Ishikawa (cell line): ENCODE measurements around the gene LCN6.

ENCODE experiments used
- CEBPB ChIP-seq: IDR thresholded peaks from 2 replicates; pipeline ENCODE4 v1.6.1; 2012
- CREB1 ChIP-seq: IDR thresholded peaks from 2 replicates; pipeline ENCODE4 v1.6.1; 2012; ENCODE audit warnings: low read depth
- EGR1 ChIP-seq: IDR thresholded peaks from 2 replicates; pipeline ENCODE4 v1.6.1; 2012
- EP300 ChIP-seq: IDR thresholded peaks from 2 replicates; pipeline ENCODE4 v1.6.1; 2012; ENCODE audit warnings: borderline replicate concordance
- FOXM1 ChIP-seq: IDR thresholded peaks from 2 replicates; pipeline ENCODE4 v1.6.1; 2012; ENCODE audit warnings: low read depth, borderline replicate concordance
- NFIC ChIP-seq: IDR thresholded peaks from 2 replicates; pipeline ENCODE4 v1.6.1; 2012
- RAD21 ChIP-seq: IDR thresholded peaks from 2 replicates; pipeline ENCODE4 v1.6.1; 2012; ENCODE audit warnings: low read depth
- TAF1 ChIP-seq: IDR thresholded peaks from 2 replicates; pipeline ENCODE4 v1.6.1; 2012; ENCODE audit warnings: low read depth, mild to moderate bottlenecking
- TCF12 ChIP-seq: IDR thresholded peaks from 2 replicates; pipeline ENCODE4 v1.6.1; 2012; ENCODE audit warnings: low read depth
- TEAD4 ChIP-seq: IDR thresholded peaks from 2 replicates; pipeline ENCODE4 v1.6.1; 2012
- YY1 ChIP-seq: IDR thresholded peaks from 2 replicates; pipeline ENCODE4 v1.6.1; 2012; ENCODE audit warnings: low read depth
- ZBTB7A ChIP-seq: IDR thresholded peaks from 2 replicates; pipeline ENCODE4 v1.6.1; 2012; ENCODE audit warnings: low read depth
- TF ChIP-seq, protein P1 (sequence below): IDR thresholded peaks from 2 replicates; pipeline ENCODE4 v1.6.1; 2012
- TF ChIP-seq, protein P2 (sequence below): IDR thresholded peaks from 2 replicates; pipeline ENCODE4 v1.6.1; 2012; ENCODE audit warnings: low read depth, mild to moderate bottlenecking
- TF ChIP-seq, protein P3 (sequence below): IDR thresholded peaks from 2 replicates; pipeline ENCODE4 v1.6.1; 2012

The LCN6 gene

DNA sequence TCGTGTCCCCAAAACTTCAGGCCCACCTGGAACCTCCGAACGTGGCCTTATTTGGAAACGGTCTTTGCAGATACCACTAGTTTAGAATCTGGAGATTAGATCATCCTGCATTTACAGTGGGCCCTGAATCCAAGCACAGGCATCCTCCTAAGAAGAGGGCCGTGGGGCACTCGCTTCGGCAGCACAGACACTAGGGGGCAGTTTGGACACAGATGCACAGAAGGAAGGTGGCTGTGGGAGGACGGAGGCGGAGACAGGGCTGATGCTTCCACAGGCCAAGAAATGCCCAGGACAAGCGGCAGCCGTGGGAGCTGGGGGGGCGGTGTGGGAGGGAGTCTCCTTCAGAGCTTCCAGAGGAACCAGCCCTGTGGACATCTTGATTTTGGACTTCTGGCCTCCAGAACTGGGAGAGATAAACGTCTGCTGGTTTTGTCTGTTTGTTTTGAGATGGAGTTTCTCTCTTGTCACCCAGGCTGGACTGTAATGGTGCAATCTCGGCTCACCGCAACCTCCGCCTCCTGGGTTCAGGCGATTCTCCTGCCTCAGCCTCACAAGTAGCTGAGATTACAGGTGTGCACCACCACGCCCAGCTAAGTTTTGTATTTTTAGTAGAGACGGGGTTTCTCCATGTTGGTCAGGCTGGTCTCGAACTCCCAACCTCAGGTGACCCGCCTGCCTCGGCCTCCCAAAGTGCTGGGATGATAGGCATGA lies 12.7 kb upstream of the LCN6 start:
- peak; percentile 38; the same call in 1 of the 2 replicates for TF ChIP-seq RAD21

DNA sequence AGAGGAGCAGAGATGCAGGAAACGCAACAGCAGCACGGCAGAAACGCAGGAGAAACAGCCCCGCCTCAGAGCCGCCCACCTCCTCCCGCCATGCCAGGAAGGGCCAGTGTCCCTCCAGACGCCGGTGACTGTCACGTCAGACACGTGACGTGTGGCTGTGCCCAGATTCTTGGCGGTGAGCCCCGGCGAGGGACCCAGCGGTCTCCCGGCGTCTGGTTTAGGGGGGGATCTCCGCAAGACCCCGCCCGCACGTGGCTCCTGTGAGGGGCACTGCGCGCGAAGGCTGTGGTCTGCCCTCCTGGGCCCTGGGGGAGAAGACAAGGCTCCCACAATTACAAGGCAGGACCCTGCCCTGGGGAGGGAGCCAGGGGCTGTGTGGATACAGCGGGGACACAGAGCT lies 12.1 kb upstream of the LCN6 start:
- TF ChIP-seq RAD21 (no peak), TEAD4 (no peak), NFIC (no peak), EP300 (no peak), TAF1 (no peak), TCF12 (no peak), EGR1 (no peak), FOXM1 (no peak), CREB1 (no peak)
- TF ChIP-seq, protein P1, sequence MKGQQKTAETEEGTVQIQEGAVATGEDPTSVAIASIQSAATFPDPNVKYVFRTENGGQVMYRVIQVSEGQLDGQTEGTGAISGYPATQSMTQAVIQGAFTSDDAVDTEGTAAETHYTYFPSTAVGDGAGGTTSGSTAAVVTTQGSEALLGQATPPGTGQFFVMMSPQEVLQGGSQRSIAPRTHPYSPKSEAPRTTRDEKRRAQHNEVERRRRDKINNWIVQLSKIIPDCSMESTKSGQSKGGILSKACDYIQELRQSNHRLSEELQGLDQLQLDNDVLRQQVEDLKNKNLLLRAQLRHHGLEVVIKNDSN = no peak
- TF ChIP-seq, protein P2, sequence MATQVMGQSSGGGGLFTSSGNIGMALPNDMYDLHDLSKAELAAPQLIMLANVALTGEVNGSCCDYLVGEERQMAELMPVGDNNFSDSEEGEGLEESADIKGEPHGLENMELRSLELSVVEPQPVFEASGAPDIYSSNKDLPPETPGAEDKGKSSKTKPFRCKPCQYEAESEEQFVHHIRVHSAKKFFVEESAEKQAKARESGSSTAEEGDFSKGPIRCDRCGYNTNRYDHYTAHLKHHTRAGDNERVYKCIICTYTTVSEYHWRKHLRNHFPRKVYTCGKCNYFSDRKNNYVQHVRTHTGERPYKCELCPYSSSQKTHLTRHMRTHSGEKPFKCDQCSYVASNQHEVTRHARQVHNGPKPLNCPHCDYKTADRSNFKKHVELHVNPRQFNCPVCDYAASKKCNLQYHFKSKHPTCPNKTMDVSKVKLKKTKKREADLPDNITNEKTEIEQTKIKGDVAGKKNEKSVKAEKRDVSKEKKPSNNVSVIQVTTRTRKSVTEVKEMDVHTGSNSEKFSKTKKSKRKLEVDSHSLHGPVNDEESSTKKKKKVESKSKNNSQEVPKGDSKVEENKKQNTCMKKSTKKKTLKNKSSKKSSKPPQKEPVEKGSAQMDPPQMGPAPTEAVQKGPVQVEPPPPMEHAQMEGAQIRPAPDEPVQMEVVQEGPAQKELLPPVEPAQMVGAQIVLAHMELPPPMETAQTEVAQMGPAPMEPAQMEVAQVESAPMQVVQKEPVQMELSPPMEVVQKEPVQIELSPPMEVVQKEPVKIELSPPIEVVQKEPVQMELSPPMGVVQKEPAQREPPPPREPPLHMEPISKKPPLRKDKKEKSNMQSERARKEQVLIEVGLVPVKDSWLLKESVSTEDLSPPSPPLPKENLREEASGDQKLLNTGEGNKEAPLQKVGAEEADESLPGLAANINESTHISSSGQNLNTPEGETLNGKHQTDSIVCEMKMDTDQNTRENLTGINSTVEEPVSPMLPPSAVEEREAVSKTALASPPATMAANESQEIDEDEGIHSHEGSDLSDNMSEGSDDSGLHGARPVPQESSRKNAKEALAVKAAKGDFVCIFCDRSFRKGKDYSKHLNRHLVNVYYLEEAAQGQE = no peak
- TF ChIP-seq, protein P3, sequence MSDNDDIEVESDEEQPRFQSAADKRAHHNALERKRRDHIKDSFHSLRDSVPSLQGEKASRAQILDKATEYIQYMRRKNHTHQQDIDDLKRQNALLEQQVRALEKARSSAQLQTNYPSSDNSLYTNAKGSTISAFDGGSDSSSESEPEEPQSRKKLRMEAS = no peak

DNA sequence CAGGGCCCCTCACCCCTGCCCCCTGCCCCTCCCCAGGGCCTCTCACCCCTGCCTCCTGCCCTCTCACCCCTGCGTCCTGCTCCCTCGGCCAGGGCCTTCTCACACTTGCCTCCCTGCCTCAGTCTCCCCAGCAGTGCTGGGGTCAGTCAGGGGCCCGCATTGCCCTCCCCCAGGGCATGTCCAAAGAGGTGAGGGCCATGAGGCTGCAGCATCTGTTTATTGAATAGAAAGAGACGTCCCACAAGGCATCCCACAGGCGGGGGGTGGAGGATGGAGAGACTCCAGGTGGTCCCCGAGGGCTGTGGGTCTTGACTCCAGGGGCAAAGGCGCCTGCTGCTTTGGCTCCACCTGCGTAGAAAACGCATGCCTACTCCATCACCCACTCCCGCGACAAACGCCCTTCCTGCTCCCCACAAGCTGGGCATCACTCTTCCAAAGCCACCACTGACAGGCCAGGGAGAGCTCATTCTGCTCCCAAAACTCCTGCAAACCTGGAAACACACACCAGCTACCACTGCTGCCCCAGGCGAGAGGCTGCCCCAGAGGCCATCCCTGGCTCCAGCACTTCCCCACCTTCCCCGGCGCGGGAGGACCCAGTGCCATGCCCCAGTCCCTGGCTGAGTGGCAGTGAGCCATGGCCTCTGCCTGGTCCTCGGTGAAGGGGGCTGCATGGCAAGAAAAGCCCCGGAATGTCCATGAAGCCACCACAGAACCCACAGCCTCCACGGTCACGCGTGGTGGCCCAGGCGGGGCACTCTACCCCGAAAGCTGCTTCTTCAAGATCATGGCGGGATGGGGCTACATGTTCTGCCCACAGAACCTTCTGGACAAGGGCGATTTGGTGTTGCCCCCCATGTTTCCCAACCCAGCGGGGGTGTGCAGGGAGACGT lies 11.4 kb upstream of the LCN6 start:
- no peak for TF ChIP-seq YY1
- no peak for TF ChIP-seq EP300
- no peak for TF ChIP-seq TCF12
- no peak for TF ChIP-seq TAF1
- no peak for TF ChIP-seq RAD21
- no peak for TF ChIP-seq CEBPB
- no peak for TF ChIP-seq NFIC
- TF ChIP-seq, protein P1 = no peak

DNA sequence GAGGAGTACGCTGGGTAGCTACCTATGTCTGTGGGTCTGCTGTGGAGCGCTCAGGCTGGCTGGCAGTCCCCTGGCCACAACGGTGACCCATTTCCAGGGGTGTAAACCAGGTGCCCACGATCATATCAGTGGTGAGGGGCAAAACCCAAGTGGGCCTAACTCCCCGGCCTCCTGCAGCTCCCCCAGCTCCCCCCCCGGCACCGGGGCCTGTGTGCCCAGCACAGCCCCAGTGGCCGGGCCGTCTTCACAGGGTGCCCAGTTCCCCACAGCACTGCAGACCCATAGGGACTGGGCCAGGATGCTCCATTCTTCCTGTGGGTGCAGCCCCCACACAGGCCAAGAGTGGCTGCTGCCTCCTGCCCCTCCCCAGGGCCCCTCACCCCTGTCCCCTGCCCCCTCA lies 10.7 kb upstream of the LCN6 start:
- TF ChIP-seq FOXM1 = no peak
- no peak for TF ChIP-seq YY1
- TF ChIP-seq, protein P1 = no peak
- no peak for TF ChIP-seq CREB1
- TF ChIP-seq, protein P2 = no peak
- TF ChIP-seq RAD21 = no peak
- TF ChIP-seq, protein P3 = no peak
- no peak for TF ChIP-seq TEAD4
- TF ChIP-seq NFIC = no peak
- TF ChIP-seq CEBPB = no peak
- no peak for TF ChIP-seq TAF1
- no peak for TF ChIP-seq ZBTB7A
- TF ChIP-seq EP300 = no peak
- no peak for TF ChIP-seq TCF12
- TF ChIP-seq EGR1 = no peak

DNA sequence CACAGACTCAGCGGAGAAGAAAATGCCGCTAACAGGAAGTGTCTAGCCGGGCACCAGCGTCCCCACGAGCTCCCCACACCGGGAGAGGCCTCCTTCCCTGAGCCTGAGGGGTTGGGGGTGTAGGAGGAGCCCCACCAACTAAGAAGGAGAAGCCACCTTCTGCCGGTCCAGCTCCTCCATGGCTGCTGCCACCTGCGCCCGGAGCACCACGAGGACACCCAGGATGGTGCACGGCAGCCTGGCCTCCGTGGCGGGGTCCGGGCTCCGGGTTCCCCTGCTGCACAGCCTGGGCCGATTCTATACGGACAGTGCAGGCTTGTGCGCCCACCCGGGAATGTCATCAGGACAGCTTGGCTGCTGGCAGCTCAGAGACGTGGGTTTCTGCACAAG lies 9.4 kb upstream of the LCN6 start:
- TF ChIP-seq CEBPB (no peak), EGR1 (no peak), TAF1 (no peak)
- TF ChIP-seq, protein P3 = no peak; the same call in 1 of the 2 replicates
